Stomach smooth muscle (tissue), 2 donors: Measurements from ENCODE around the gene TRIM8.
A peak's percentile ranks its signal among the peaks of the same experiment; 100 is the strongest.

Experiments used
- H3K27ac ChIP-seq: one replicate; pipeline ENCODE4 v1.7.0; 2013; ENCODE audit warnings: mild to moderate bottlenecking, low read length, inconsistent platforms
- H3K27me3 ChIP-seq, 2 donors: one replicate each; pipeline ENCODE4 v1.7.0; 2013; ENCODE audit warnings: low read length in 2 of 2; ENCODE audit not compliant: insufficient read depth in 2 of 2, control insufficient read depth in 1 of 2
- H3K36me3 ChIP-seq, 2 donors: one replicate each; pipeline ENCODE4 v1.7.0; 2013; ENCODE audit warnings: low read length in 2 of 2; ENCODE audit not compliant: control insufficient read depth in 2 of 2, insufficient read depth in 2 of 2
- H3K4me1 ChIP-seq: one replicate; pipeline ENCODE4 v1.7.0; 2013; ENCODE audit warnings: low read length; ENCODE audit not compliant: control insufficient read depth, insufficient read depth
- H3K4me3 ChIP-seq, 2 donors: one replicate each; pipeline ENCODE4 v1.7.0; 2013; ENCODE audit warnings: low read length in 2 of 2
- H3K9ac ChIP-seq, 2 donors: one replicate each; pipeline ENCODE4 v1.7.0; 2013; ENCODE audit warnings: low read length in 2 of 2, mild to moderate bottlenecking in 1 of 2
- H3K9me3 ChIP-seq, 2 donors: one replicate each; pipeline ENCODE4 v1.7.0; 2013; ENCODE audit warnings: low read length in 2 of 2; ENCODE audit not compliant: control insufficient read depth in 2 of 2
- donor health status: healthy.
- donor health status: Pancreatic carcinoma.

The TRIM8 gene

GRCh38 chr10:102624751-102625645 lies 19.3 kb upstream of the TRIM8 start:
- Histone ChIP-seq H3K36me3 (no peaks in the 10 kb centered on the region), H3K27ac (peak overlapping the region; percentile 98), H3K4me3 (peak overlapping the region in 1 of 2 donors; percentile 1), H3K27me3 (no peaks in the 10 kb centered on the region), H3K9me3 (no peaks in the 10 kb centered on the region), H3K9ac (peak overlapping the region in 1 of 2 donors; percentile 5), H3K4me1 (peaks cover 83% of the 10 kb centered on the region)

- Histone ChIP-seq H3K9me3 (no peaks in the 10 kb centered on the region), H3K27ac (peak overlapping the region; percentile 98), H3K4me1 (peaks cover 76% of the 10 kb centered on the region), H3K36me3 (peaks cover 0 to 2% of the 10 kb centered on the region in 2 donors), H3K4me3 (no peak overlapping the region), H3K27me3 (no peaks in the 10 kb centered on the region), H3K9ac (no peak overlapping the region)
Observed at GRCh38 chr10:102626026-102626685, 18.1 kb upstream of the TRIM8 start.

- H3K9me3 ChIP-seq: no peaks in the 10 kb centered on the region
- peaks cover 71% of the 10 kb centered on the region for H3K4me1 ChIP-seq
- peaks cover 0 to 2% of the 10 kb centered on the region in 2 donors for H3K36me3 ChIP-seq
- no peaks in the 10 kb centered on the region for H3K27me3 ChIP-seq
- H3K4me3 ChIP-seq: peak overlapping the region; percentile 3 to 42
- peak overlapping the region; percentile 68 to 75 for H3K9ac ChIP-seq
- peak overlapping the region; percentile 98 for H3K27ac ChIP-seq
Observed at GRCh38 chr10:102627291-102627735, 17.0 kb upstream of the TRIM8 start.

- H3K9me3 ChIP-seq: no peaks in the 10 kb centered on the region
Observed at GRCh38 chr10:102627736-102628293, 16.5 kb upstream of the TRIM8 start.

GRCh38 chr10:102628451-102628911 lies 15.8 kb upstream of the TRIM8 start:
- Histone ChIP-seq H3K9me3 (no peaks in the 10 kb centered on the region), H3K36me3 (peaks cover 0 to 2% of the 10 kb centered on the region in 2 donors), H3K9ac (peak overlapping the region; percentile 68 to 75), H3K4me1 (peaks cover 83% of the 10 kb centered on the region), H3K4me3 (no peak overlapping the region), H3K27me3 (no peaks in the 10 kb centered on the region), H3K27ac (peak overlapping the region; percentile 98)

More at GRCh38 chr10:102627736-102628293, 16.5 kb upstream of the TRIM8 start:
- Histone ChIP-seq H3K27ac (peak overlapping the region; percentile 98), H3K27me3 (no peaks in the 10 kb centered on the region), H3K36me3 (peaks cover 0 to 2% of the 10 kb centered on the region in 2 donors), H3K4me3 (peak overlapping the region; percentile 42 to 44), H3K9ac (peak overlapping the region; percentile 68 to 75), H3K4me1 (peaks cover 76% of the 10 kb centered on the region)

- Histone ChIP-seq H3K27ac (peak overlapping the region; percentile 71), H3K9ac (peak overlapping the region in 1 of 2 donors; percentile 29), H3K36me3 (peaks cover 0 to 2% of the 10 kb centered on the region in 2 donors)
Observed at GRCh38 chr10:102629661-102630614, 14.3 kb upstream of the TRIM8 start.

GRCh38 chr10:102630663-102631062 lies 13.6 kb upstream of the TRIM8 start:
- peaks cover 0 to 2% of the 10 kb centered on the region in 2 donors for H3K36me3 ChIP-seq
- H3K9ac ChIP-seq: no peak overlapping the region
- peak overlapping the region; percentile 71 for H3K27ac ChIP-seq
- H3K27me3 ChIP-seq: no peaks in the 10 kb centered on the region
- H3K4me3 ChIP-seq: no peak overlapping the region
- H3K4me1 ChIP-seq: peaks cover 78% of the 10 kb centered on the region
- H3K9me3 ChIP-seq: no peaks in the 10 kb centered on the region

More at GRCh38 chr10:102629661-102630614, 14.3 kb upstream of the TRIM8 start:
- no peaks in the 10 kb centered on the region for H3K9me3 ChIP-seq
- no peaks in the 10 kb centered on the region for H3K27me3 ChIP-seq
- peaks cover 81% of the 10 kb centered on the region for H3K4me1 ChIP-seq
- no peak overlapping the region for H3K4me3 ChIP-seq

GRCh38 chr10:102631525-102632393 lies 12.5 kb upstream of the TRIM8 start:
- Histone ChIP-seq H3K36me3 (peaks cover 0 to 2% of the 10 kb centered on the region in 2 donors), H3K9me3 (no peaks in the 10 kb centered on the region), H3K9ac (no peak overlapping the region), H3K27me3 (no peaks in the 10 kb centered on the region), H3K4me1 (peaks cover 68% of the 10 kb centered on the region), H3K27ac (peak overlapping the region; percentile 71), H3K4me3 (no peak overlapping the region)

GRCh38 chr10:102632394-102633111 lies 11.7 kb upstream of the TRIM8 start:
- peaks cover 60% of the 10 kb centered on the region for H3K4me1 ChIP-seq
- H3K36me3 ChIP-seq: peaks cover 0 to 2% of the 10 kb centered on the region in 2 donors
- H3K27ac ChIP-seq: peak overlapping the region; percentile 71
- no peaks in the 10 kb centered on the region for H3K27me3 ChIP-seq
- H3K4me3 ChIP-seq: peak overlapping the region; percentile 29 to 44
- peak overlapping the region in 1 of 2 donors; percentile 15 for H3K9ac ChIP-seq
- no peaks in the 10 kb centered on the region for H3K9me3 ChIP-seq
